MM.1S (cell line): ENCODE measurements around the gene SDK1.

ENCODE experiments used
- DNase-seq: peaks from one replicate; pipeline ENCODE4 v3.0.0-alpha.2; 2015
- H2AFZ ChIP-seq: fragments of 300-600 bp; sonication (generic); 2 replicates; pipeline ENCODE4 v1.6.0; 2016; ENCODE audit warnings: antibody characterized with exemption, low read length
- H3F3A ChIP-seq: fragments of 300-600 bp; sonication (generic); 2 replicates; pipeline ENCODE4 v1.6.1; 2016; ENCODE audit warnings: mild to moderate bottlenecking, antibody characterized with exemption, low read length, moderate library complexity, mixed read lengths; ENCODE audit not compliant: insufficient read depth
- H3K27ac ChIP-seq: fragments of 300-600 bp; sonication (generic); 2 replicates; pipeline ENCODE4 v1.5.1; 2016; ENCODE audit warnings: mild to moderate bottlenecking, low read length
- H3K27me3 ChIP-seq: fragments of 300-600 bp; sonication (generic); replicated peaks from 2 replicates; pipeline ENCODE4 v1.6.0; 2016; ENCODE audit warnings: low read length; ENCODE audit not compliant: insufficient read depth
- H3K36me3 ChIP-seq: fragments of 300-600 bp; sonication (generic); replicated peaks from 2 replicates; pipeline ENCODE4 v1.6.1; 2016; ENCODE audit warnings: mild to moderate bottlenecking, low read length, mixed read lengths; ENCODE audit not compliant: insufficient read depth
- H3K4me1 ChIP-seq: fragments of 300-600 bp; sonication (generic); 2 replicates; pipeline ENCODE4 v1.6.1; 2016; ENCODE audit warnings: low read length, mixed read lengths
- H3K4me2 ChIP-seq: fragments of 300-600 bp; sonication (generic); 2 replicates; pipeline ENCODE4 v1.6.0; 2016; ENCODE audit warnings: low read depth, low read length
- H3K4me3 ChIP-seq: fragments of 300-600 bp; sonication (generic); 2 replicates; pipeline ENCODE4 v1.5.1; 2016; ENCODE audit warnings: low read length, mixed read lengths
- H3K79me2 ChIP-seq: fragments of 300-600 bp; sonication (generic); 2 replicates; pipeline ENCODE4 v1.6.1; 2016; ENCODE audit warnings: mixed run types, low read length, mixed read lengths
- H3K9ac ChIP-seq: fragments of 300-600 bp; sonication (generic); 2 replicates; pipeline ENCODE4 v1.6.1; 2016; ENCODE audit warnings: low read length, mixed read lengths
- H3K9me2 ChIP-seq: fragments of 300-600 bp; sonication (generic); replicated peaks from 2 replicates; pipeline ENCODE4 v1.6.1; 2016; ENCODE audit warnings: mild to moderate bottlenecking, low read length, mixed read lengths; ENCODE audit not compliant: insufficient read depth
- H3K9me3 ChIP-seq: fragments of 300-600 bp; sonication (generic); replicated peaks from 2 replicates; pipeline ENCODE4 v1.6.1; 2016; ENCODE audit warnings: mild to moderate bottlenecking, low read length, mixed read lengths; ENCODE audit not compliant: insufficient read depth
- H4K20me1 ChIP-seq: fragments of 300-600 bp; sonication (generic); 2 replicates; pipeline ENCODE4 v1.6.1; 2016; ENCODE audit warnings: mild to moderate bottlenecking, low read length, moderate library complexity, mixed read lengths; ENCODE audit not compliant: insufficient read depth
- CTCF ChIP-seq: fragments of 300-600 bp; sonication (generic); IDR thresholded peaks from 2 replicates; pipeline ENCODE4 v1.5.1; 2016; ENCODE audit warnings: antibody characterized with exemption, low read length, mixed read lengths
- EZH2 ChIP-seq: fragments of 300-600 bp; sonication (generic); optimal IDR thresholded peaks from 2 replicates; pipeline ENCODE3; 2017; ENCODE audit warnings: low read depth, mild to moderate bottlenecking, antibody characterized with exemption, low read length, mixed read lengths
- EZH2phosphoT487 ChIP-seq: fragments of 300-600 bp; sonication (generic); IDR thresholded peaks from 2 replicates; pipeline ENCODE4 v1.6.1; 2018; ENCODE audit warnings: antibody characterized with exemption, low read length

SDK1 gene

DNA sequence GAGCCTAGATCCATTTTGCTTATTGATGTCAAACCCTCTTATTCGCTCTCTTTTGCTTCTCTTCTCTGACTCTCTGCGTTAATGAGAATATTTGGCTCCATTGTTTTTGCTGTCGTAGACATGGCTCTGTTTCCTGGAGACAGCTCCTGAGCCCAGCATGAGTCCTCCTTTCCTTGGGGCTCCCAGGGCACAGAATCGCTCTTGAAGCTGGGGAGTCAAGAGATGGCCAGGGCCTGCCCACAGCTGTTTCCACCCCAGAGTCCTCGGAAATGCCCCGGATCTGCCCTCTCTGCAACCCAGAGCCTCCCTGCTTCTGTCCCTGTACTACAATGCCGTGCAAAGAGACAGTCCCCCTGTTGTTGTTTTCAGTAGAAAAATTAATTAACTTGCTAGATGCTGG, 814.4 kb downstream of the SDK1 start:
- Histone ChIP-seq H3K36me3 (no peaks in the 10 kb centered on the region), H3K9me2 (no peaks in the 10 kb centered on the region), H2AFZ (no peak overlapping the region), H3F3A (no peaks in the 10 kb centered on the region), H3K4me3 (no peak overlapping the region), H3K79me2 (no peaks in the 10 kb centered on the region), H3K9ac (no peak overlapping the region), H4K20me1 (no peaks in the 10 kb centered on the region), H3K4me1 (no peaks in the 10 kb centered on the region), H3K9me3 (no peaks in the 10 kb centered on the region), H3K27ac (no peak overlapping the region), H3K27me3 (no peaks in the 10 kb centered on the region), H3K4me2 (no peak overlapping the region)
- no peak for DNase-seq
- no peak for TF ChIP-seq EZH2
- no peak for TF ChIP-seq CTCF
- TF ChIP-seq EZH2phosphoT487: no peak

- no peak for DNase-seq
- H2AFZ ChIP-seq: no peak overlapping the region
- no peaks in the 10 kb centered on the region for H3K9me3 ChIP-seq
- no peak overlapping the region for H3K4me3 ChIP-seq
- H3K4me1 ChIP-seq: no peaks in the 10 kb centered on the region
- no peaks in the 10 kb centered on the region for H3K36me3 ChIP-seq
- no peak overlapping the region for H3K9ac ChIP-seq
- no peaks in the 10 kb centered on the region for H3F3A ChIP-seq
- TF ChIP-seq EZH2: no peak
- H3K9me2 ChIP-seq: no peaks in the 10 kb centered on the region
- no peak overlapping the region for H3K27ac ChIP-seq
- no peaks in the 10 kb centered on the region for H3K79me2 ChIP-seq
- H3K4me2 ChIP-seq: no peak overlapping the region
- no peaks in the 10 kb centered on the region for H3K27me3 ChIP-seq
- H4K20me1 ChIP-seq: no peaks in the 10 kb centered on the region
These were observed 815.0 kb downstream of the SDK1 start for GRCh38 chr7:4115941-4116610.

DNA sequence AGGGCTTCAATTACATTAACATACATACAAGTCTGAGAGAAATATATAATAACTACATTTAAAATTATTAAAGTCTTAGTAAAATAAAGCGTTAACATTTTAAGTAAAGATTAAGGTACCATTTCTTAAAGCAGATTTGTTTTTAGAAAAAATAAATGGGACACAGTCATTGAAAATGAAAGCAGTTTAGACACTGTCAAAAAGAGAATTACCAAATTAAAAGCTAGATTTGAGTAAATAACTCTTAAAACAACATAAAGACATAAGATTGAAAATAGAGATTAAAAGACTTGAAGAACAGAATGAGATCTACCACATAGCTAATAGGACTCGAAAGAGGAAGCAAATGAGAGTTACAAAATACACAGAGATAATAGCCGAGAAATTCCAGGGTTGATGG, 818.8 kb downstream of the SDK1 start:
- Histone ChIP-seq H3K36me3 (no peaks in the 10 kb centered on the region), H3K9me2 (no peaks in the 10 kb centered on the region), H2AFZ (no peak overlapping the region), H3K79me2 (no peaks in the 10 kb centered on the region), H3K27ac (no peak overlapping the region), H3K4me3 (no peak overlapping the region), H3K9ac (no peak overlapping the region), H3K4me2 (no peak overlapping the region), H3K27me3 (no peaks in the 10 kb centered on the region), H3F3A (no peaks in the 10 kb centered on the region), H4K20me1 (no peaks in the 10 kb centered on the region), H3K9me3 (no peaks in the 10 kb centered on the region), H3K4me1 (no peaks in the 10 kb centered on the region)
- TF ChIP-seq CTCF (no peak), EZH2phosphoT487 (no peak), EZH2 (no peak)
- no peak for DNase-seq

- no peaks in the 10 kb centered on the region for H3K9me2 ChIP-seq
- no peak for DNase-seq
- no peak overlapping the region for H3K9ac ChIP-seq
These were observed 822.3 kb downstream of the SDK1 start for GRCh38 chr7:4123346-4123745.

More at GRCh38 chr7:4123346-4123745, 822.3 kb downstream of the SDK1 start:
- Histone ChIP-seq H4K20me1 (no peaks in the 10 kb centered on the region), H3K4me1 (no peaks in the 10 kb centered on the region), H2AFZ (no peak overlapping the region), H3K27me3 (no peaks in the 10 kb centered on the region), H3K4me2 (no peak overlapping the region), H3F3A (no peaks in the 10 kb centered on the region), H3K4me3 (no peak overlapping the region), H3K36me3 (no peaks in the 10 kb centered on the region), H3K9me3 (no peaks in the 10 kb centered on the region), H3K27ac (no peak overlapping the region), H3K79me2 (no peaks in the 10 kb centered on the region)
- TF ChIP-seq CTCF (no peak), EZH2phosphoT487 (no peak)
